Kidney (tissue), 14 donors: ENCODE data around the gene PTH1R. TPM values are rescaled to one million over a fixed set of nuclear protein-coding genes. Genes with fewer than 3 reads are reported as not detected.

ENCODE experiments used
- DNase-seq, 5 donors: peaks; one replicate each; pipeline ENCODE4 v3.0.0-alpha.2; 2013 to 2020
- FAIRE-seq: peaks from 2 replicates; lab custom pipeline; 2012; peaks lifted over from hg19 to GRCh38; lab: Jason Lieb, UNC
- H3K27ac ChIP-seq, 2 donors: one replicate each; pipeline ENCODE4 v1.7.0; 2013; ENCODE audit warnings: low read depth in 2 of 2, low read length in 2 of 2, inconsistent platforms in 1 of 2
- H3K27me3 ChIP-seq: one replicate; pipeline ENCODE4 v1.7.1; 2013; ENCODE audit warnings: low read length, inconsistent platforms; ENCODE audit not compliant: control insufficient read depth, insufficient read depth
- H3K36me3 ChIP-seq, 3 donors: one replicate each; pipeline versions ENCODE4 v1.7.0 to v1.7.1; 2013; ENCODE audit warnings: low read length in 3 of 3, control low read depth in 1 of 3, inconsistent platforms in 1 of 3; ENCODE audit not compliant: insufficient read depth in 3 of 3, control insufficient read depth in 2 of 3
- H3K4me1 ChIP-seq, 3 donors: one replicate each; pipeline versions ENCODE4 v1.7.0 to v1.7.1; 2013; ENCODE audit warnings: low read length in 3 of 3, inconsistent platforms in 1 of 3, low read depth in 1 of 3; ENCODE audit not compliant: control insufficient read depth in 2 of 3, insufficient read depth in 2 of 3
- H3K4me3 ChIP-seq, 3 donors: one replicate each; pipeline versions ENCODE4 v1.7.0 to v1.8.1; 2013; ENCODE audit warnings: low read length in 3 of 3, control low read depth in 1 of 3, inconsistent platforms in 1 of 3
- H3K9ac ChIP-seq, 3 donors: one replicate each; pipeline versions ENCODE4 v1.7.0 to v1.7.1; 2013; ENCODE audit warnings: low read length in 3 of 3, control low read depth in 1 of 3, inconsistent platforms in 1 of 3
- H3K9me3 ChIP-seq, 3 donors: one replicate each; pipeline versions ENCODE4 v1.7.0 to v1.7.1; 2013; ENCODE audit warnings: low read length in 3 of 3, control low read depth in 1 of 3, inconsistent platforms in 1 of 3; ENCODE audit not compliant: control insufficient read depth in 2 of 3, insufficient read depth in 1 of 3
- intact Hi-C: fragments of 100-400 bp; cut with DNase I; formaldehyde crosslinking; loops from one replicate; pipeline ENCODE4 v1.11.1; 2022
- polyA plus RNA-seq: library from polyadenylated mRNA; stranded (reverse); fragments of 350-450 nt; fragmentation: Illumina TruSeq; extraction: RNeasy Lipid Tissue Mini Kit (QIAGEN cat#74804); gene quantifications from one replicate; pipeline ENCODE4 v1.2.3, GENCODE V29; 2014; ENCODE audit warnings: low read depth, low replicate concordance; ENCODE audit not compliant: insufficient read depth
- total RNA-seq: library from RNA; stranded (reverse); fragmentation: NEBNext Ultra II Directional; extraction: Animal tissue kit (Norgen Biotek cat#: 25700); gene quantifications from one replicate; pipeline ENCODE4 v1.2.1, GENCODE V29; 2021
- TF ChIP-seq, protein P1 (sequence below): IDR thresholded peaks from 3 replicates; pipeline ENCODE4 v1.5.1; 2012; ENCODE audit warnings: mild to moderate bottlenecking, moderate library complexity, borderline replicate concordance; ENCODE audit not compliant: insufficient read depth; ENCODE audit errors: extremely low read depth
- donor health status: control.
- donor health status: control.
- donor health status: control.
- donor health status: control.
- donor health status: control.
- donor health status: DM: yes; HTN: yes; CAD: no.
- donor health status: Normal renal cell carcinoma (clear cell type).

Gene PTH1R
- total and polyA plus RNA-seq, 2 donors from 2014 or later: 286 to 1,885 TPM

DNA sequence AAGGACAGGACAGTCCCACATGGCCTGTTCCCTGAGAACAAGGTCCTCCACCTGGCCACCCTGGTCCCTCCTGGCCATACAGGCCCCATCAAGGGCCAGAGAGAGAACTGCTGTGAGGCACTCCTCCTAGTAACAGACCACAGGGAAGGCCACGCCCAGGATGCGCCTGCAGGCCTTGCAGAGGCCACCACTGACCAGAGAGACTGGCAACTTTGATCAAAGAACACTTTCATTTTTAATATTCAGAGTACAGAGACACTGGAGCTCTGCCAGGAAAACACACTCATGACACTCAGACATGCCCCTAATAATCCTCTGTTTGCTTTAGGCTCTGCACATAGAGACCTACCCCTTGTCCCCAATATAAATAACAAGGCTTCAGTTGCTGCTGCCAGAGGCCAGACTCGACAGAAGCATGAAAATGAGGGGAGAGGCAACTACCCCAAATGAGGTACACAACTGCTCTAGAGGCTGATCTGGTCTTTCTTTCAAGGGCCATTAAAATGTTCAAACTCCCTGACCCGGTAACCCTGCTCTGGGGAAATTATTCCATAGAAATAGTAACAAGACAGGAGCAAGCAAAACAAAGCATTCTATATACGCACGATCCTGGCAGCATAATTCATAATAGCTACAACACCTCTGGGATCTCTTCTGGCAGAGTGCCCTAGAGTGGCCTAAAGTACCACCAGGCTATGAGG is 54.3 kb downstream of the PTH1R start:
- FAIRE-seq: no peak
- peak overlapping the region in 2 of 3 donors; percentile 2 to 4 for H3K9ac ChIP-seq
- peak in 2 of 5 donors; percentile 49 to 88 for DNase-seq
- H3K27me3 ChIP-seq: no peaks in the 10 kb centered on the region
- intact Hi-C loops: no loop called here
- TF ChIP-seq, protein P1, sequence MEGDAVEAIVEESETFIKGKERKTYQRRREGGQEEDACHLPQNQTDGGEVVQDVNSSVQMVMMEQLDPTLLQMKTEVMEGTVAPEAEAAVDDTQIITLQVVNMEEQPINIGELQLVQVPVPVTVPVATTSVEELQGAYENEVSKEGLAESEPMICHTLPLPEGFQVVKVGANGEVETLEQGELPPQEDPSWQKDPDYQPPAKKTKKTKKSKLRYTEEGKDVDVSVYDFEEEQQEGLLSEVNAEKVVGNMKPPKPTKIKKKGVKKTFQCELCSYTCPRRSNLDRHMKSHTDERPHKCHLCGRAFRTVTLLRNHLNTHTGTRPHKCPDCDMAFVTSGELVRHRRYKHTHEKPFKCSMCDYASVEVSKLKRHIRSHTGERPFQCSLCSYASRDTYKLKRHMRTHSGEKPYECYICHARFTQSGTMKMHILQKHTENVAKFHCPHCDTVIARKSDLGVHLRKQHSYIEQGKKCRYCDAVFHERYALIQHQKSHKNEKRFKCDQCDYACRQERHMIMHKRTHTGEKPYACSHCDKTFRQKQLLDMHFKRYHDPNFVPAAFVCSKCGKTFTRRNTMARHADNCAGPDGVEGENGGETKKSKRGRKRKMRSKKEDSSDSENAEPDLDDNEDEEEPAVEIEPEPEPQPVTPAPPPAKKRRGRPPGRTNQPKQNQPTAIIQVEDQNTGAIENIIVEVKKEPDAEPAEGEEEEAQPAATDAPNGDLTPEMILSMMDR: no peak
- peaks cover 0 to 4% (median 0%) of the 10 kb centered on the region in 3 donors for H3K36me3 ChIP-seq
- peaks cover 0 to 79% (median 75%) of the 10 kb centered on the region in 3 donors for H3K4me1 ChIP-seq
- no peaks in the 10 kb centered on the region for H3K9me3 ChIP-seq
- peak overlapping the region; percentile 83 to 87 for H3K27ac ChIP-seq
- H3K4me3 ChIP-seq: no peak overlapping the region

DNA sequence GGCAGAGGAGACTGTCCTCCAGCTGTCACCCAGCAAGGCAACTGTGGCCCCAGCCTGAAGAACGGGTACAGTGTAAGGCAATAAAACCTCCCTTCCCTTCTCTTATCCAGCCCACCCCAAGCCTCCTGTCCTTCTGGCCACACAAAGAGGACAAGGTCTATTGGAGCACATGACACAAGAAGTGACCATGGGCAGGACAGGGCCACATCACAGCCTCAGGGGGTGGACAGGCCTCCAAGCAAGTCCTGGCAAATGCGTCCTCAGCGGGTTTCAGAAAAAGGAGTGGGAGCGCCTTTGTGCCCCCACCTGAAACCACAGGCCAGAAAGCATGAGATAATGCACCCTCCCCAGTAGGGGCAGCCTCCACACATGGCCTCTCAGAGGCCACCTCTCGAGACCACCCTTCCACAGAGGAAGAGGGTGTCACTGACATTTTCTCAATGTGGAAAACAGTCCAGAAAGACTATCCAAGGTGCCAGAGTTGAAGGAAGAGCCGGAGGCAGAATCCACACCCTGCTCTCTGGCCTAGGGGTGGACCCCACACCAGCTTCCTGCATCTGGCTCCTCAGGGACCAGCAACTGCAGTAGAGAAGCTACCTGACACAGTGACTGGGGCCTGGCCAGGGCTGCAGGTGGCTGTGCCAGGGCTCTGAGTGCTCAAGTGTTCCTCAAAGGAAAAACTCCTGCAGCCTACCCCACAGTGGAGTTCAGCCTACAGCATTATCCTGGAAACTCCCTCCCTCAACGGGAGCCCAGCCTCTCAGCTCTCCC is 55.1 kb downstream of the PTH1R start:
- Histone ChIP-seq H3K27me3 (no peaks in the 10 kb centered on the region), H3K4me3 (no peak overlapping the region), H3K9me3 (no peaks in the 10 kb centered on the region), H3K4me1 (peaks cover 0 to 71% (median 71%) of the 10 kb centered on the region in 3 donors), H3K27ac (peak overlapping the region; percentile 83 to 87), H3K9ac (peak overlapping the region in 1 of 3 donors; percentile 4), H3K36me3 (peaks cover 0 to 8% (median 6%) of the 10 kb centered on the region in 3 donors)
- DNase-seq (peak in 1 of 5 donors; percentile 48), FAIRE-seq (no peak)
- TF ChIP-seq, protein P1: no peak
- intact Hi-C loops: no loop called here

DNA sequence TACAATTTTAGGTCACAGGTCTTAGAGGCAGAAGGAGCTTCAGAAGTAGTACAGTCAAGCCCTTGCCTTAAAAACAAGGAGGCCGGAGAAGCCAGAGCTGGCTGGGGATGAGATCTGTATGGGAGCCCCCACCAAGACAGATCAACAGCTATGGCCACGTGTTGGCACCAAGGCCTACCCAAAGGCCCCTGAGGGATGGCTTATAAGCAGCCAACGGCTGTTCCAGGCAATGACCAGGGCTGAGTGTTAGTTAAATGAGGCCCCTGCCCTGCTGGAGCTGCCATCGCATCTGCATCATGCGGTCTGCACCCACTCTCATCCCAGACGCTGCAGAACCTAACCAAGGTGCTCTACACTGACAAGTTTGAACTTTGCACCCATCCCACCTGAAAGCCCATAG is 55.7 kb downstream of the PTH1R start:
- TF ChIP-seq, protein P1: no peak
- Histone ChIP-seq H3K27ac (peak overlapping the region; percentile 83 to 87), H3K9ac (peak overlapping the region in 1 of 3 donors; percentile 4), H3K9me3 (no peaks in the 10 kb centered on the region), H3K36me3 (peaks cover 0 to 15% (median 6%) of the 10 kb centered on the region in 3 donors), H3K4me1 (peaks cover 0 to 72% (median 71%) of the 10 kb centered on the region in 3 donors), H3K4me3 (no peak overlapping the region), H3K27me3 (no peaks in the 10 kb centered on the region)
- no peak for FAIRE-seq
- intact Hi-C loops: no loop called here
- peak in 1 of 5 donors; percentile 28 for DNase-seq
